Kidney (tissue), 14 donors: ENCODE data around the gene FBXL7. TPM values are rescaled to one million over a fixed set of nuclear protein-coding genes. Genes with fewer than 3 reads are reported as not detected.

Experiments used
- DNase-seq, 5 donors: peaks; one replicate each; pipeline ENCODE4 v3.0.0-alpha.2; 2013 to 2020
- FAIRE-seq: peaks from 2 replicates; lab custom pipeline; 2012; peaks lifted over from hg19 to GRCh38; lab: Jason Lieb, UNC
- H3K27ac ChIP-seq, 2 donors: one replicate each; pipeline ENCODE4 v1.7.0; 2013; ENCODE audit warnings: low read depth in 2 of 2, low read length in 2 of 2, inconsistent platforms in 1 of 2
- H3K27me3 ChIP-seq: one replicate; pipeline ENCODE4 v1.7.1; 2013; ENCODE audit warnings: low read length, inconsistent platforms; ENCODE audit not compliant: control insufficient read depth, insufficient read depth
- H3K36me3 ChIP-seq, 3 donors: one replicate each; pipeline versions ENCODE4 v1.7.0 to v1.7.1; 2013; ENCODE audit warnings: low read length in 3 of 3, control low read depth in 1 of 3, inconsistent platforms in 1 of 3; ENCODE audit not compliant: insufficient read depth in 3 of 3, control insufficient read depth in 2 of 3
- H3K4me1 ChIP-seq, 3 donors: one replicate each; pipeline versions ENCODE4 v1.7.0 to v1.7.1; 2013; ENCODE audit warnings: low read length in 3 of 3, inconsistent platforms in 1 of 3, low read depth in 1 of 3; ENCODE audit not compliant: control insufficient read depth in 2 of 3, insufficient read depth in 2 of 3
- H3K4me3 ChIP-seq, 3 donors: one replicate each; pipeline versions ENCODE4 v1.7.0 to v1.8.1; 2013; ENCODE audit warnings: low read length in 3 of 3, control low read depth in 1 of 3, inconsistent platforms in 1 of 3
- H3K9ac ChIP-seq, 3 donors: one replicate each; pipeline versions ENCODE4 v1.7.0 to v1.7.1; 2013; ENCODE audit warnings: low read length in 3 of 3, control low read depth in 1 of 3, inconsistent platforms in 1 of 3
- H3K9me3 ChIP-seq, 3 donors: one replicate each; pipeline versions ENCODE4 v1.7.0 to v1.7.1; 2013; ENCODE audit warnings: low read length in 3 of 3, control low read depth in 1 of 3, inconsistent platforms in 1 of 3; ENCODE audit not compliant: control insufficient read depth in 2 of 3, insufficient read depth in 1 of 3
- intact Hi-C: fragments of 100-400 bp; cut with DNase I; formaldehyde crosslinking; loops from one replicate; pipeline ENCODE4 v1.11.1; 2022
- polyA plus RNA-seq: library from polyadenylated mRNA; stranded (reverse); fragments of 350-450 nt; fragmentation: Illumina TruSeq; extraction: RNeasy Lipid Tissue Mini Kit (QIAGEN cat#74804); gene quantifications from one replicate; pipeline ENCODE4 v1.2.3, GENCODE V29; 2014; ENCODE audit warnings: low read depth, low replicate concordance; ENCODE audit not compliant: insufficient read depth
- total RNA-seq: library from RNA; stranded (reverse); fragmentation: NEBNext Ultra II Directional; extraction: Animal tissue kit (Norgen Biotek cat#: 25700); gene quantifications from one replicate; pipeline ENCODE4 v1.2.1, GENCODE V29; 2021
- TF ChIP-seq, protein P1 (sequence below): IDR thresholded peaks from 3 replicates; pipeline ENCODE4 v1.5.1; 2012; ENCODE audit warnings: mild to moderate bottlenecking, moderate library complexity, borderline replicate concordance; ENCODE audit not compliant: insufficient read depth; ENCODE audit errors: extremely low read depth
- donor health status: control.
- donor health status: control.
- donor health status: control.
- donor health status: control.
- donor health status: control.
- donor health status: DM: yes; HTN: yes; CAD: no.
- donor health status: Normal renal cell carcinoma (clear cell type).

FBXL7 gene
- total and polyA plus RNA-seq, 2 donors from 2014 or later, result 3.9 to 6.1 TPM

DNA sequence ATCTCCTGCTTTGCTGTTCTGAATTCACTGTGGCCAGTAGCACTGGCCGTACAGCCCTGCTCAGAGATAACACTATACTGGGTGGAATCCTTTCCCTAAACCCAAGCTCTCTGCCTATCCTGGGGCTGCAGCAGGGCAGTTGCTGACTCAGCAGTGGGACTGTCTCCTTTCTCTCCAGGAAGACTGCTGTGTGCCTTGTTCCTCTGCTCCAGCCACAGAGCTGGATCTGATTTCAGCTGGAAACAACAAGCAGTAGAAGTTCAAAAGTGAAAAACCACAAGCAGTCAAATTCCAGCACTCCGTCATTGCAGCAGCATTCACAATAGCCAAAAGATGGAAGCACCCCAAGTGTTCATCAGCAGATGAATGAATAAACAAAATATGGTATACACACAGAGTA, 105.0 kb downstream of the FBXL7 start:
- intact Hi-C loops, result no loop called here
- no peak for DNase-seq
- H3K36me3 ChIP-seq, result no peaks in the 10 kb centered on the region
- no peaks in the 10 kb centered on the region for H3K27me3 ChIP-seq
- FAIRE-seq, result no peak
- no peaks in the 10 kb centered on the region for H3K9me3 ChIP-seq
- H3K9ac ChIP-seq, result no peak overlapping the region
- H3K4me1 ChIP-seq, result no peaks in the 10 kb centered on the region
- no peak overlapping the region for H3K4me3 ChIP-seq
- TF ChIP-seq, protein P1, sequence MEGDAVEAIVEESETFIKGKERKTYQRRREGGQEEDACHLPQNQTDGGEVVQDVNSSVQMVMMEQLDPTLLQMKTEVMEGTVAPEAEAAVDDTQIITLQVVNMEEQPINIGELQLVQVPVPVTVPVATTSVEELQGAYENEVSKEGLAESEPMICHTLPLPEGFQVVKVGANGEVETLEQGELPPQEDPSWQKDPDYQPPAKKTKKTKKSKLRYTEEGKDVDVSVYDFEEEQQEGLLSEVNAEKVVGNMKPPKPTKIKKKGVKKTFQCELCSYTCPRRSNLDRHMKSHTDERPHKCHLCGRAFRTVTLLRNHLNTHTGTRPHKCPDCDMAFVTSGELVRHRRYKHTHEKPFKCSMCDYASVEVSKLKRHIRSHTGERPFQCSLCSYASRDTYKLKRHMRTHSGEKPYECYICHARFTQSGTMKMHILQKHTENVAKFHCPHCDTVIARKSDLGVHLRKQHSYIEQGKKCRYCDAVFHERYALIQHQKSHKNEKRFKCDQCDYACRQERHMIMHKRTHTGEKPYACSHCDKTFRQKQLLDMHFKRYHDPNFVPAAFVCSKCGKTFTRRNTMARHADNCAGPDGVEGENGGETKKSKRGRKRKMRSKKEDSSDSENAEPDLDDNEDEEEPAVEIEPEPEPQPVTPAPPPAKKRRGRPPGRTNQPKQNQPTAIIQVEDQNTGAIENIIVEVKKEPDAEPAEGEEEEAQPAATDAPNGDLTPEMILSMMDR, result no peak
- no peak overlapping the region for H3K27ac ChIP-seq

DNA sequence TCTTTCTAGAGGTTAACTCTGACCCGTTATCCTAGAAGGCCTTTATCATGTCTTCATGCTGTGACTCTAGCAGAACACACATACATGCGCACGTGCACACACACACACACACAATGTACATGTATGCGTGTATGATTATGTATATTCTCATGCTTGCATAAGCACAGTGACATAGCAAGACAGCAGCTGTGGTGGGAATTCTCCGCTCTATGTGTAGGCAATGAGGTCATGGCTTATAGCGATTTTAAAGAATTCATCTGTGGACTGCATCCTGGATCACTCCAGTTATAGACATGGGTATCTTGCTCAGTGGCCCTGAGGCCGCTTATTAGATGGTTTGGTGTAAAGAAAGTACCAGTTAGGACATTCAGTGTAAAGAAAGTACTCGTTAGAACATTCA, 106.2 kb downstream of the FBXL7 start:
- no peak overlapping the region for H3K4me3 ChIP-seq
- intact Hi-C loops, result no loop called here
- no peaks in the 10 kb centered on the region for H3K36me3 ChIP-seq
- no peaks in the 10 kb centered on the region for H3K27me3 ChIP-seq
- no peaks in the 10 kb centered on the region for H3K4me1 ChIP-seq
- no peaks in the 10 kb centered on the region for H3K9me3 ChIP-seq
- no peak overlapping the region for H3K9ac ChIP-seq
- FAIRE-seq (no peak), DNase-seq (no peak)
- no peak overlapping the region for H3K27ac ChIP-seq
- TF ChIP-seq, protein P1, result no peak

DNA sequence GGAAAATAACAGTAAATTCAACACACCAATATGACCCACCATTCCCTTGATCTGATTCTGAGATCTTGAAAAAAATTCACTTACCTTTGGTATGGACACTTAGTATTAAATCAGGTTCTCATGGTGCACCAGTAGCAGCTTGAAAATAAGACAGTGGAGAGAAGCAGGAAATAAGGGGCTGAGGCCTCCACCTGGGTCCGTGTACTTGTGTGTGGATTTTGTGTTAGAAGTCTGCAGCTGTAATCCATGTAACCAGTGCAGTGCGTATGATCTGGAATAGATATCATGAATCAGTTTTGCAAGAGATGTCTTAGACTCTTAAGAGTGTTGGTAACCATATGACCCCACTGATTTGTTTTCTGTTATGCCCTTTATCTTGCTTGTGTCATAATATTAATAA, 107.1 kb downstream of the FBXL7 start:
- DNase-seq (no peak), FAIRE-seq (no peak)
- Histone ChIP-seq H3K27me3 (no peaks in the 10 kb centered on the region), H3K4me3 (no peak overlapping the region), H3K9me3 (no peaks in the 10 kb centered on the region), H3K9ac (no peak overlapping the region), H3K36me3 (no peaks in the 10 kb centered on the region), H3K4me1 (no peaks in the 10 kb centered on the region), H3K27ac (no peak overlapping the region)
- TF ChIP-seq, protein P1, result no peak
- intact Hi-C loops, result no loop called here

DNA sequence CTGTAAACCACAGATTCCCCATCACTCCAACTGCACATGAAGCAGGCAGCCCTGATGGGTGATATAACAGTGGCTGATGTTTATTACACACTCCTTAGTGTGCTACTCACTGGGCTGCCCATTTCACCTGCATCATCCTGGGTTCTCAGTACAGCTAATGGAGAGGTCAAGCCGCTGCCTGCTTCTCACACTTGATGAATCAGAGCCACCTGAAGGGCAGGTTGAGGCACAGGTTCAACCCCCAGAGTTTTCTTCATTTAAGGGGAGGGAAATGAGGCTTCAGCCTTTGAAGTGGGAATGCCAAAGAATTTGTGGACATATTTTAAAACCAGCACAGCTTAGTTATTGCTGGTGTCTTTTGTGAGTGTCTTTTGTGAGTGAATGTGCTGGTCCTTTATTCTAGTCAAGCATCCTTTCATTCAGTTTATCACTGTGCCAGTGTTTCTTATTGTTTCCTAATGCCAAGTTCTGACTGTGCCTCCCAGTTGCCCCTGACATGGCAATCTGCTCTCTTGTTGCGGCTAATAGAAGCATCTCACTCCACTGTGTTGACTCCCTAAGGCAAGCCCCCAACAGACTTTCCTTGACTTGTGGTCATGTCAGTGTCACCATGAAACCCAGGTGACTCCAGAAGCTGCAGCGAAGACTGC, 109.2 kb downstream of the FBXL7 start:
- FAIRE-seq (no peak), DNase-seq (no peak)
- Histone ChIP-seq H3K27me3 (no peaks in the 10 kb centered on the region), H3K9me3 (no peaks in the 10 kb centered on the region), H3K9ac (no peak overlapping the region), H3K36me3 (no peaks in the 10 kb centered on the region), H3K4me1 (no peaks in the 10 kb centered on the region), H3K27ac (no peak overlapping the region), H3K4me3 (no peak overlapping the region)
- TF ChIP-seq, protein P1, result no peak
- intact Hi-C loops, result no loop called here
